Skeletal muscle satellite cell (primary cell): ENCODE data around the gene OR52E8.

Experiments
- H3K27me3 ChIP-seq: 2 replicates; pipeline ENCODE4 v1.7.0; 2013; ENCODE audit warnings: low read length; ENCODE audit not compliant: control insufficient read depth, insufficient read depth
- H3K36me3 ChIP-seq: 2 replicates; pipeline ENCODE4 v1.7.0; 2013; ENCODE audit warnings: mild to moderate bottlenecking, control low read depth, low read length; ENCODE audit not compliant: insufficient read depth
- H3K4me1 ChIP-seq: 2 replicates; pipeline ENCODE4 v1.7.0; 2013; ENCODE audit warnings: low read length; ENCODE audit not compliant: control insufficient read depth, insufficient read depth
- H3K4me2 ChIP-seq: 2 replicates; pipeline ENCODE4 v1.7.0; 2013; ENCODE audit warnings: mild to moderate bottlenecking, low read length
- H3K4me3 ChIP-seq: 2 replicates; pipeline ENCODE4 v1.7.0; 2013; ENCODE audit warnings: low read length
- H3K9ac ChIP-seq: 2 replicates; pipeline ENCODE4 v1.7.0; 2013; ENCODE audit warnings: mild to moderate bottlenecking, low read depth, low read length, moderate library complexity
- H3K9me3 ChIP-seq: replicated peaks from 2 replicates; pipeline ENCODE4 v1.7.0; 2013; ENCODE audit warnings: mild to moderate bottlenecking, control low read depth, low read length

OR52E8 gene

GRCh38 chr11:5846701-5847100, 10.8 kb downstream of the OR52E8 start:
- no peaks in the 10 kb centered on the region for H3K36me3 ChIP-seq

GRCh38 chr11:5841797-5842196, 15.7 kb downstream of the OR52E8 start, which contains the start of gene OR52E6:
OR52E6 (minus strand) TSS chr11:5841897; CDS start chr11:5841897, 0 bp downstream.
- no peak within 1 kb of the TSS for H3K4me3 ChIP-seq
- H3K36me3 ChIP-seq: no peaks in the 10 kb centered on the region
- no peak within 1 kb of the TSS for H3K9ac ChIP-seq

More at GRCh38 chr11:5846701-5847100, 10.8 kb downstream of the OR52E8 start:
- Histone ChIP-seq H3K4me2 (no peak overlapping the region), H3K4me1 (no peaks in the 10 kb centered on the region), H3K9me3 (no peaks in the 10 kb centered on the region), H3K4me3 (no peak overlapping the region), H3K9ac (no peak overlapping the region), H3K27me3 (no peaks in the 10 kb centered on the region)

GRCh38 chr11:5837695-5838094, 19.8 kb downstream of the OR52E8 start:
- Histone ChIP-seq H3K36me3 (no peaks in the 10 kb centered on the region), H3K4me3 (no peak overlapping the region), H3K27me3 (no peaks in the 10 kb centered on the region), H3K9ac (no peak overlapping the region), H3K9me3 (no peaks in the 10 kb centered on the region), H3K4me2 (no peak overlapping the region), H3K4me1 (no peaks in the 10 kb centered on the region)

More at GRCh38 chr11:5841797-5842196, 15.7 kb downstream of the OR52E8 start, which contains the start of gene OR52E6:
- no peak within 1 kb of the TSS for H3K4me2 ChIP-seq
- no peaks in the 10 kb centered on the region for H3K9me3 ChIP-seq
- no peaks in the 10 kb centered on the region for H3K27me3 ChIP-seq
- no peaks in the 10 kb centered on the region for H3K4me1 ChIP-seq

- no peaks in the 10 kb centered on the region for H3K9me3 ChIP-seq
- H3K4me1 ChIP-seq: no peaks in the 10 kb centered on the region
- H3K27me3 ChIP-seq: no peaks in the 10 kb centered on the region
- no peak overlapping the region for H3K4me2 ChIP-seq
- H3K36me3 ChIP-seq: no peaks in the 10 kb centered on the region
- H3K9ac ChIP-seq: no peak overlapping the region
- H3K4me3 ChIP-seq: no peak overlapping the region
Observed at GRCh38 chr11:5833446-5833845, 24.0 kb downstream of the OR52E8 start.

GRCh38 chr11:5831196-5831829, 26.2 kb downstream of the OR52E8 start:
- H3K9ac ChIP-seq: no peak overlapping the region
- no peak overlapping the region for H3K4me3 ChIP-seq
- H3K36me3 ChIP-seq: no peaks in the 10 kb centered on the region
- H3K27me3 ChIP-seq: no peaks in the 10 kb centered on the region
- H3K4me2 ChIP-seq: no peak overlapping the region
- no peaks in the 10 kb centered on the region for H3K4me1 ChIP-seq
- no peaks in the 10 kb centered on the region for H3K9me3 ChIP-seq

GRCh38 chr11:5818245-5818886, 39.1 kb downstream of the OR52E8 start:
- no peak overlapping the region for H3K9ac ChIP-seq
- H3K4me3 ChIP-seq: no peak overlapping the region

GRCh38 chr11:5815534-5815933, 42.0 kb downstream of the OR52E8 start:
- Histone ChIP-seq H3K4me2 (no peak overlapping the region), H3K9me3 (no peaks in the 10 kb centered on the region), H3K9ac (no peak overlapping the region), H3K4me3 (no peak overlapping the region), H3K4me1 (no peaks in the 10 kb centered on the region), H3K27me3 (no peaks in the 10 kb centered on the region), H3K36me3 (no peaks in the 10 kb centered on the region)

More at GRCh38 chr11:5818245-5818886, 39.1 kb downstream of the OR52E8 start:
- no peaks in the 10 kb centered on the region for H3K27me3 ChIP-seq
- H3K4me2 ChIP-seq: no peak overlapping the region
- H3K4me1 ChIP-seq: no peaks in the 10 kb centered on the region
- no peaks in the 10 kb centered on the region for H3K36me3 ChIP-seq
- H3K9me3 ChIP-seq: no peaks in the 10 kb centered on the region

DNA sequence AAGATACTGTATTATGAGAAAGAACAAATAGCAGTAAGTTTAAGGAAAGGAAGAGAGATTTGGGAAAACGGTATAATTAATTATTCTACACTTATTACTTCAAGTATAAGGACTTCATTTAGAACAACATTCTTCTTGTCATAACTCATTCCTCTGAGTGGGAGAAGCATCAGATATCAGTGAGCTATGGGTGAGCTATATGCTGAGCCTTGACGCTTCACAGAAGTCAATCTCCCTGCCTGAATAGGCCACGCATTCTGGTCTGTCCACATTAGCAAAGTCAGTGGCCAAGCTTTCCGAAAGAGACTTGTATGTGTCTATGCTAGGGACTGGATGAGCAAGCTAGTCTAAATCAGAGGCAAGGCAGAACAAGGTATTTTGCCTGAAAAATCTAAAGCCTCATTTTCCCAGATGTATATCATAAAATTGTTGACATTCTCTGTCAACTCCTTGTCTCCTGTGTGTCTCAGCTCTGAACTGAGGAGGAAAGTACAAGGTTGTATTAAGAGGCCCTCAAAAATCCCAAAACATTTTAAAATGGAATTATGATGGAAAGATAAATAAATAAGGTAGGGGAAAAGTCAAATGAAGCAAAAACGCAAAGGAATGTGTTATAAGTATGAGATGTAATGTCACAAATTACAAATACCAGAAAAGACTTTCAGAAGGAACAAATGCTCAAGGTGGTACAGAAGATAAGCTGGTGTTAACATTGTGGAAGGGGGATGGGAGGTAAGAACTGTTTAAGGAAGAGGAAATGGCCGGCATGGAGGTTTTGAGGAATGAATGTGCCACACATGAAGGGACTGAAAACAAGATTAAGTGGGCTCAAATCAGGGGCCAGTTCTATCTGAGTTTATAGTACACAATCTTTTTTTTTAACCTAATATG, 47.3 kb downstream of the OR52E8 start:
- Histone ChIP-seq H3K9ac (no peak overlapping the region), H3K4me3 (no peak overlapping the region)

DNA sequence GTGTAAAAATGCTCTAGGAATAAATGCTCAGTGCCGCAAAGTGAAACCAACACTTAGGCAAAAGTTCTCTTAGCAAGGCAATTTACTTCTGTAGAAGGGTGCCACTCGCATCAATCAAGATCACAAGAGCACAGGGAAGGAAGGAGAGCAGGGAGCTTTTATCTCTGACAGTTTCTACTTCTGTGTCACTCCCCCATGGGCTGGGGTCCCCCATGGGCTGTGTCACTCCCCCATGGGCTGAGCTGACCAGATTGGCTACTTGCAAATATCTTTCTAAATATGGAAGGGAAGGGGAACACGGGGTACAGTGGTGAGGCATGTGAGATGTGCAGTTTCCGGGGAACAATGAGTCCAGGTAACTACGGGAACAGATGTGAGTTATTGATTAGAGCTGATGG, 48.4 kb downstream of the OR52E8 start:
- peak overlapping the region; percentile 69 for H3K4me3 ChIP-seq
- H3K4me2 ChIP-seq: peak overlapping the region; percentile 86
- H3K4me1 ChIP-seq: peaks cover 3% of the 10 kb centered on the region
- H3K27me3 ChIP-seq: peaks cover 9% of the 10 kb centered on the region
- H3K9me3 ChIP-seq: no peaks in the 10 kb centered on the region
- H3K9ac ChIP-seq: peak overlapping the region; percentile 51
- no peaks in the 10 kb centered on the region for H3K36me3 ChIP-seq

More for the DNA sequence above, 47.3 kb downstream of the OR52E8 start:
- Histone ChIP-seq H3K4me2 (no peak overlapping the region), H3K27me3 (peaks cover 9% of the 10 kb centered on the region), H3K9me3 (no peaks in the 10 kb centered on the region), H3K4me1 (peaks cover 3% of the 10 kb centered on the region), H3K36me3 (no peaks in the 10 kb centered on the region)

DNA sequence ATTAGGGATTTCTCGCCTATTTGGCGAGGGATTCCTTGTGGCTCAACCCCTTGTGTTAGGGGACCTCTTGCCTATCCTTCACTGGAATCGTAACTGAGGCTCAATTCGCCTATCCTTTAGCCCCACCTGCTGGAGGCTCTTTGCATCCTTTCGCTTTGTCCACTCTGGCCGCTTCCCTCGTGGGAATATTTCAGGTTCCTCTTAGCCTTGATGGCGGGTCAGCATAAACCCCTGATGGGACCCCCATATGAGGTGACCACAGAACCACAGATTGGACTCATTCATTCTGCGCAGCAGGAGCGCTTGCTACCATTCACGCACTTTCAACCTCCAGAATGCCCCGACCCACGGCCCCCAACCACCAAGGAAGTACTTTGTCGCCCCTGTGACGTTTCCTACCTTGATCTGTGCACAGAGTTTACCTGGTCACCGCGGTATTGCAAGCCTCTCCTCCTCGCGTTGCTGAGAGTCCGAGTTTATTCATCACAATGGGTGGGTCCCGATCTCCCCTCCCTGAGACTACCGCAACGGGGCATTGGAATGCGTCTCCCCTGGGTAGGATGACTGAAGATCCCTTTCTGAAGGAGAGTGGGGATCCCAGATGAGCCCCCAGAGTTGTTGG, 48.9 kb downstream of the OR52E8 start, which contains the start of gene OR52N2:
OR52N2 (plus strand) TSS at position 425 of the 622 bp plus-strand sequence. CDS start 11,412 bp downstream, outside the sequence.
- peak within 1 kb of the TSS; percentile 69 for H3K4me3 ChIP-seq
- H3K9ac ChIP-seq: peak within 1 kb of the TSS; percentile 51
- peak within 1 kb of the TSS; percentile 86 for H3K4me2 ChIP-seq
- H3K9me3 ChIP-seq: no peaks in the 10 kb centered on the region
- peaks cover 3% of the 10 kb centered on the region for H3K4me1 ChIP-seq
- no peaks in the 10 kb centered on the region for H3K36me3 ChIP-seq
- peaks cover 9% of the 10 kb centered on the region for H3K27me3 ChIP-seq

GRCh38 chr11:5807580-5807979, 49.9 kb downstream of the OR52E8 start:
- no peaks in the 10 kb centered on the region for H3K36me3 ChIP-seq
- H3K4me2 ChIP-seq: no peak overlapping the region
- H3K9me3 ChIP-seq: no peaks in the 10 kb centered on the region
- no peak overlapping the region for H3K4me3 ChIP-seq
- H3K9ac ChIP-seq: no peak overlapping the region
- H3K4me1 ChIP-seq: peaks cover 3% of the 10 kb centered on the region
- peaks cover 9% of the 10 kb centered on the region for H3K27me3 ChIP-seq
